Neural progenitor cell (in vitro differentiated cells): Measurements from ENCODE around the gene ANKRD42.

Experiments used
- EZH2 ChIP-seq: fragments of 200-600 bp; sonication (generic); IDR thresholded peaks from 2 replicates; pipeline ENCODE4 v1.6.1; 2017; ENCODE audit warnings: antibody characterized with exemption, mild to moderate bottlenecking, moderate library complexity
- TF ChIP-seq, protein P1 (sequence below): fragments of 200-600 bp; sonication (generic); IDR thresholded peaks from 2 replicates; pipeline ENCODE4 v1.5.1; 2017; ENCODE audit warnings: antibody characterized with exemption, mild to moderate bottlenecking

DNA sequence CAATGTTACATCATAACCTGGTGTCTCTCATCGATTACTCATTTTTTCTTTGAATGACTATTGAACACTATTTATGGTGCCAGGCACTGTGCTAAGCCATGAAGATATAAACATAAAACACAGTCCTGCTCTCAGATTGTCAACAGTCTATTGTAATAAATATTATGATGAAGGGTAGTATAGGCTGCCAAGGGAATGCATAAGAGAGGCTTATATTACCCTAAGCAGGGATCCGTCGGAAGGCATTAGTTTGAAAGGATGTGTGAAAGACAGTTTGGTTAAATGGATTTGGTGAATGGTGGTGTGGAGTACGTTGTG is 99.9 kb downstream of the ANKRD42 start:
- TF ChIP-seq, protein P1, sequence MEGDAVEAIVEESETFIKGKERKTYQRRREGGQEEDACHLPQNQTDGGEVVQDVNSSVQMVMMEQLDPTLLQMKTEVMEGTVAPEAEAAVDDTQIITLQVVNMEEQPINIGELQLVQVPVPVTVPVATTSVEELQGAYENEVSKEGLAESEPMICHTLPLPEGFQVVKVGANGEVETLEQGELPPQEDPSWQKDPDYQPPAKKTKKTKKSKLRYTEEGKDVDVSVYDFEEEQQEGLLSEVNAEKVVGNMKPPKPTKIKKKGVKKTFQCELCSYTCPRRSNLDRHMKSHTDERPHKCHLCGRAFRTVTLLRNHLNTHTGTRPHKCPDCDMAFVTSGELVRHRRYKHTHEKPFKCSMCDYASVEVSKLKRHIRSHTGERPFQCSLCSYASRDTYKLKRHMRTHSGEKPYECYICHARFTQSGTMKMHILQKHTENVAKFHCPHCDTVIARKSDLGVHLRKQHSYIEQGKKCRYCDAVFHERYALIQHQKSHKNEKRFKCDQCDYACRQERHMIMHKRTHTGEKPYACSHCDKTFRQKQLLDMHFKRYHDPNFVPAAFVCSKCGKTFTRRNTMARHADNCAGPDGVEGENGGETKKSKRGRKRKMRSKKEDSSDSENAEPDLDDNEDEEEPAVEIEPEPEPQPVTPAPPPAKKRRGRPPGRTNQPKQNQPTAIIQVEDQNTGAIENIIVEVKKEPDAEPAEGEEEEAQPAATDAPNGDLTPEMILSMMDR: no peak
- TF ChIP-seq EZH2: no peak
